ENCODE results near the gene PRKCB.
"Not testable (repeated sequence)": the region's sequence is repeated elsewhere in the genome, so short reads cannot be mapped to it uniquely, and the experiment has no call there.

The PRKCB gene

DNA sequence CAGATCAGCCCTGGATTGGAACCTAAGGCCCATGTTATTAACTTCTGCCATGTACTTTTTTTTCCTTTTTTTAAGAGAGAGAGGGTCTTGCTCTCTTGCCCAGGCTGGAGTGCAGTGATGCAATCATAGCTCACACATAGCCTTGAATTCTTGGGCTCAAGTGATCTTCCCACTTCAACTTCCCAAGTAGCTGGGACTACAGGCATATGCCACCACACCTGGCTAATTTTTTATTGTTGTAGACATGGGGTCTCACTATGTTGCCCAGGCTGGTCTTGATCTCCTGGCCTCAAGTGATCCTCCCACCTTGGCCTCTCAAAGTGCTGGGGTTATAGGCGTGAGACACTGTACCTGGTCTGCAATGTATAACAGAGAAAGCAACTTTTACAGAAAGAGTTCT lies 194.1 kb downstream of the PRKCB start:
- in situ Hi-C loops (cut with MboI; ENCODE audit: low sequenced_read_pairs) = not testable (repeated sequence)

GRCh38 chr16:24035127-24035842 lies 199.5 kb downstream of the PRKCB start:
- in situ Hi-C loops (cut with MboI; ENCODE audit: low sequenced_read_pairs) = no loop called here

DNA sequence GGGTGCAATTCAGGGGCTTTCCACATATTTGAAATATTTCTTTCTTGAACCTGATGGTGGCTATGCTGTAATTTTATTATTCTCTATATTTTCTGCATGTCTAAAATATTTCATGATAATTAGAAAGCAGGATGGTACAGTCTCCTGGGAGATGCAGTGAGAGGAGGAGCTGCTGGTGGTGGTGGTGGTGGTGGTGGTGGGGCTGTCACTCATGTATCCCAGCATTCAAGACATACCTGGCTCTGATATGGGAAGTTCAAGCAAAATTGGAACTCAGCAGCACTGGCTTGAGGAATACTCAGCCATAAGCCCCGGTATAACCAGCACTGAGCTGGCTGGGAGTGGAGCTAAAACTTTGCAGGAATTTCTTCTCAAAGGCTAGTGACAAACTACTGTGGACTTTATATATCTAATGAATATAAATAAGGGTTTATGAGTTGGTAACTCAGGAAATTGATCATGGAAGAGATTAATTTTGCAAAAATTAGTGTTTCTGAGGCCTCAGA lies 200.3 kb downstream of the PRKCB start:
- in situ Hi-C loops (cut with MboI; ENCODE audit: low sequenced_read_pairs) = no loop called here

DNA sequence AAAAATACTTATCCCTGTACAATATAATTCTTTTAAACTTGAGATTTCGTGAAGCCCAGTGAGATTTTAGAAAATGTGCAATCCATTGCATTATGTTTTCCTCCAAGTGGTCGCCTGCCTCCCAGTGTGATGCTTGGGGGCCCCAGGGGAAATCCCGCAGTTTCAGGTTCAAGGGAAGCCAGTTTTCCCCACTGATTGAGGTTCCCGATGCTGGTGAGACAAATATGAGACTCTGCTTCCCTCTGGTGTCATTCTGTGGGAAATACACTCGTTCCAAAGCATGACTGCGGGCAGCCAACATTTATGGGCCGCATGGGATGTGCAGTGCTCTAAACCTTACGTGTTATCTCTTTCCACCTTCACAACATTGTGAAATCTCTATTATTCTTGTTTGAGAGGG lies 200.8 kb downstream of the PRKCB start:
- in situ Hi-C loops (cut with MboI; ENCODE audit: low sequenced_read_pairs) = no loop called here

- in situ Hi-C loops (cut with MboI; ENCODE audit: low sequenced_read_pairs) = no loop called here
These were observed 201.6 kb downstream of the PRKCB start for GRCh38 chr16:24037335-24037734.

GRCh38 chr16:24041834-24042631 lies 206.2 kb downstream of the PRKCB start:
- in situ Hi-C loops (cut with MboI; ENCODE audit: low sequenced_read_pairs) = no loop called here

DNA sequence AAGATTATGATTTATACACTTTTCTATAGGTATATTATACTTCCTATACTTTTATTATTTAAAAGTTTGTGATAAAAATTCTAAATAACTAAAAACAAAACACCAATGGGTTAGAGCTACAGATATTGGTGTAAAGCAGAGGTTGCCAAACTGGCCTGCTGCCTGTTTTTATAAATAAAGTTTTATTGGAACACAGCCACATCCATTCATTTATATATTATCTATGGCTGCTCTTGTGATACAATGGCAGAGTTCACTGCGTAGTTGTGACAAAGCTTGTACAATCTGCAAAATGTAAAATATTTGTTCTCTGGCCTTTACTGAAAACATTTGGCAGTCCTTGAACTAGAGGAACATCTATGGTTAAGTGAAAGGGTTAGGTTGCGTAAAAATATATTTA lies 208.7 kb downstream of the PRKCB start:
- in situ Hi-C loops (cut with MboI; ENCODE audit: low sequenced_read_pairs) = no loop called here

DNA sequence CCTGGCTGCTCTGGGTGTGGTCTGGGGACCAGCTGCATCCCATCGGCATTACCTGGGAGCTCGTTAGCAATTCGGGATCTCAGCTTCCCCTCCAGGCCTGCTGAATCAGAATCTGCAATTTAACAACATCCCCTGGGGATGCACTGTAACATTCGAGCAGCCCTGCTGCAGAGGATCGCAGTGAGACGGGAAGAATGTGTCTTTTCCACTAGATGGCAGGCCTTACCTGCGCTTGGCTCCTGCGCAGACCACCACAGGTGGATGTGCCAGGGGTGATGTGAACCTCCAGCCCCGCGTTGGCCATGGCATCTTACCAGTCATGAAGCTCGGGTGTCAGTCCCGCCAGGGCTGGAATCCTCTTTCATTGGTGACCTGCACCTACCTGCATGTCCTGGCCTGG lies 209.9 kb downstream of the PRKCB start:
- in situ Hi-C loops (cut with MboI; ENCODE audit: low sequenced_read_pairs) = no loop called here

DNA sequence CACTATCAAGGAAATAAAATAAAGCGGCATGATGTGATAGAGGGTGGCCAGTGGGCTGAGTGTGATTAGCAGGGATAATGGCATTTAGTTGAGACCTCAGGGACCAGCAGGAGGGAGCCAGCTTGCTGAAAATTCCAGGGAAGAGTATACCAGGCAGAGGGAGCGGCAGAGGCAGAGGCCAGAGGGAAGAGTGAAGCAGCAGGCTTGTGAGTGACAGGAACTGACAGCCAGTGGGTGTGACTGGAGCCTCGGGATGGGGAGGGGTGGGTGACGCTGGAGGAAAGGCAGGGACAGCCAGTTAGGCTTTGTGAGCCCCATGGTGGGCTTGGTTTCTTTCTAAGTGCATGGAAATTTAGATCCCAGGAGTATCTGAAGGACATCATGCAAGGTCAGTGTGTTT lies 210.7 kb downstream of the PRKCB start:
- in situ Hi-C loops (cut with MboI; ENCODE audit: low sequenced_read_pairs) = no loop called here

DNA sequence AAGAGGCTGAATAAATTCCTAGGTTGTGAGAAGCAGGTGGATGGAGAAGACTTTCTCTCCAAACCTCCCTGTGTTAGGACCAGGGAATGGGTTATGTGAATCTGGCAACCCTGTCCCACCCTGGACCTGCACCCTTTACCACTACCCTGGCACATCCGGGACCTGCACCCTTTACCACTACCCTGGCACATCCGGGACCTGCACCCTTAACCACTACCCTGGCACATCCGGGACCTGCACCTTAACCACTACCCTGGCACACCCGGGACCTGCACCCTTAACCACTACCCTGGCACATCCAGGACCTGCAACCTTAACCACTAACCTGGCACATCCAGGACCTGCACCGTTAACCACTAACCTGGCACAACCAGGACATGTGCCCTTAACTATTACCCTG lies 213.3 kb downstream of the PRKCB start:
- in situ Hi-C loops (cut with MboI; ENCODE audit: low sequenced_read_pairs) = no loop called here

DNA sequence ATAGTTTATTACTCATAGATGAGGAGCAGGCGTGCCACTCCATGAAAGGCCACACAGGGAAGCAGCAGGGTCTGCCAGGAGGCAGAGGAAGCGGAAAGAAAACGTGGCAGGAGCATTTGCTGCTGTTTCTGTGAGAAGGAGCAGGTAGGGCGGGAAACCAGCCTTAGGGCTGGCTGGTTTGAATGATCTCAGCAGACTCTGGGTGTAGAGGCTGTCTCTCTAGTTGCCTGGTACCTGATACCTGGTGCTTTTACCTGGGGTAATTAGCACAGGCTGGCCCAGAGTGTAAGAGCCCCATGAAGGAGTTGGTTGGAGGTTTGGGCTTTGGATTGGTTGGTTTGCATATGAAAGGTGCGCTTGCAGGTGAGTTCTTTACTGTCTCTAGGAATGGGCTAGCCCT lies 215.3 kb downstream of the PRKCB start:
- in situ Hi-C loops (cut with MboI; ENCODE audit: low sequenced_read_pairs) = loop anchor here (10.0 kb wide), 1 partner anchor 444 kb away; no protein-coding TSS in a partner anchor

DNA sequence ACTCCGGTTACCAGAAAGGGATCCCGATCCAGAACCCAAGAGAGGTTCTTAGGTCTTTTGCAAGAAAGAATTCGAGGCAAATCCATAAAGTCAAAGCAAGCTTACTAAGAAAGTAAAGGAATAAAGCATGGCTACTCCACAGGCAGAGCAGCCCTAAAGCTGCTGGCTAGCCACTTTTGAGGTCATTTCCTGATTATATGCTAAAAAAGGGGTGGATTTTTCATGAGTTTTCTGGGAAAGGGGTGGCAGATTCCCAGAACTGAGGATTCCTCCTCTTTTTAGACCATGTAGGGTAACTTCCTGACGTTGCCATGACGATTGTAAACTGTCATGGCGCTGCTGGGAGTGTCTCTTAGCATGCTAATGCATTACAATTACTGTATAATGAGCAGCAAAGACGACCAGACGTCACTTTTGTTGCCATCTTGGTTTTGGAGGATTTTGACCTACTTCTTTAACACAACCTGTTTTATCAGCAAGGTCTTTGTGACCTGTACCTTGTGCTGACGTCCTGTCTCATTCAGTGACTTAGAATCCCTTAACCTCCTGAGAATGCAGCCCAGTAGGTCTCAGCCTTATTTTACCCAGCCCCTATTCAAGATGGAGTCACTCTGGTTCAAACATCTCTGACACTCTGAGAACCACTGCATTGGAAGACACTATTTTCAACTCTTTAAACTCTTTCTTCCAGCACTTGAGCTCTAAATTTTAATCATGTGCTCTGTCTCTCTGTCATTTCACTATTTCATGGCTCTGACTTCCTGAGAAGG lies 216.7 kb downstream of the PRKCB start:
- in situ Hi-C loops (cut with MboI; ENCODE audit: low sequenced_read_pairs) = loop anchor here (10.0 kb wide), 1 partner anchor 442 kb away; no protein-coding TSS in a partner anchor

DNA sequence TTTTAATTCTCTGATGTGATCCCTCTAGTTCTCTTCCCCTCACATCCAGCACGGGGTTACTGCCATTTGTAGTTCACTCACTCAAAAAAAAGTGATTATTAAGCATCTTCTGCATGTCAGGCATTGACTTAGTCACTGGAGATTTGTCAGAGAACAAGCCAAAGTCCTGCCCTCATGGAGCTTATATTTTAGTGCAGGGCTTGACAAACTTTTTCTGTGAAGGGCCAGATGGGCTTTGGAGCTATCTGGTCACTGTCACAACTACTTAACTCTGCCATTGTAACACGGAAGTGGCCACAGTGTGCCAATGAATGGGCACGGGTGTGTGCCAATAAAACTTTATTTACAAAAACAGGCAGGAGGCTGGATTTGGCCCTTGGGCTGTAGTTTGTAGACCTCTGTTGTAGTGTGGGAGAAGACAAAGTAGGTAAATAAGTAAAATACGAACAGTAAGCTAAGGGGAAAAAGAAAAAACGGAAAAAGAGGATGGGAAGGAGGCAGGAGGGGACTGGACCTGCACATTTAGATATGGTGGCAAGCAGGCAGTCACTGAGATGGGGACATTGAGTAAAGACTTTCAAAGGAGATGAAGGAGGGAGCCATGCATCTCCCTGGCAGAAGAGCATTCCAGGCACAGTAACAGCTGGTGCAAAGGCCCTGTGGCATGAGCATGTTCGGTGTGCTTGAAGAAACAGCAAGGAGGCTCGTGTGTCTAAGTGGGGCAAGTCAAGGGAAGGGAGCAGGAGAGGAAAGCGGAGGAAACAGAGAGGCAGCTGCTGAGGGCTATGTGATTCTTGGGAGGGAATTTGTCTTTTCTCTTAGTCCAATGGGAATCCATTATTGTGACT lies 217.5 kb downstream of the PRKCB start:
- in situ Hi-C loops (cut with MboI; ENCODE audit: low sequenced_read_pairs) = loop anchor here (10.0 kb wide), 1 partner anchor 441 kb away; no protein-coding TSS in a partner anchor

DNA sequence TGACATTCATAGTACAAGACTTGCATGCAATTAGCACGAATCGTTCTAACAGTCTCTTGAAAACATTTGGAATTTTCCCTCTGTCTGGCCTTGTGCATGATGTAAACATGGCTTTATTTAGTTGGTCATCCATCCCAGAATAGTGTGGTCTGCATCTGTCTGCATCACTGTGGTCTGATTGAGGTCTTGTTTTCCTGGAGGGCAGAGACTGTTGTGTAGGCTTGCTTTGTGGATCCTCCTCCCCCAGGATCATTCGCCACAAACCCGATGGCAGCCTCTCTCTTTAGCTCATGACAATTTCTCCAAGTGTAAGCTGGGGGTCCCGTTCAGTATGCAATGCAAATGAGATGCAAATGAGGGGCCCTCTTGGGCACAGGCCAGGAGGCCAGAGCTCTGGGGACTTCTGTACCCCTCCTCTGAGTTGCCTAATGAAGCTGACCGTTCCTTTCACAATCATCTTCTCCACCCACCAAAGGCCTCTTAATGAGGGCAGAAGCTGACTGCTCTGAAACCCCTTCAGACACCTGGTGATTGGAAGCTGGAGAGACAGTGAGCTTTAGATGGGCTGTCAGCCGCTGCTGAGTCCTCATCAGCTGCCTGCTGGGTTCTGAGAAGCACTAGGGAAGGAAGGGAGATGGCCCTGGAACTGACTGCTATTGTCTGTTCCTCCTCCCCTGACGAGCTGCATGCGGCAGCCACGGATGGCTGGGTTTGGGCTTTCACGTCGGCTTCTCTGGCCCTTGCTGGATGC lies 219.1 kb downstream of the PRKCB start:
- in situ Hi-C loops (cut with MboI; ENCODE audit: low sequenced_read_pairs) = loop anchor here (10.0 kb wide), 1 partner anchor 440 kb away; no protein-coding TSS in a partner anchor

DNA sequence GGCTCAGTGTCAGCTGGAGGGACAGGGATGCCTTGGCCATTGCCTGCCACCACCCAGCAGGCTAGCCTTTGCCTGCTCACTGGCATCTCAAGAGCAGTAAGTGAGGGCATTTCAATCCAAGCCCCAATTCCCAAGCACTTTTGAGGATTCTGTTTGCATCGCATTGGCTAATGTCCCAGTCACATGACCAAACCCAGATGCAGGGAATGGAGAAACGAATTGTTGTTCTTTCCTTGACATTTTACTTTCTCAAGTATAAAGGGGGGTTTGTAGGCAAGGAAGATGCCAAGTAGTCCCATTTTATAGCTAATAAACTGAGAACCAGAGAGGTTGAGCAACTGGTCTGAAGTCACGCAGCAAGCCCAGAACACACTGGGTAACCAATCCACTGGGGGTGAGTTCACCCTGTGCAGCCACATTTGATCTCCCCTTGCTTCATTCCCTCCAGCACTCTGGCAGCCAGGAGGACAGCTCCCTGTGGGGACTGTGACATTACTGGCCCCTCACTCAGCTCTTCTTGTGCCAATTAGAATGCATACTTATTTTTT lies 226.6 kb downstream of the PRKCB start:
- in situ Hi-C loops (cut with MboI; ENCODE audit: low sequenced_read_pairs) = no loop called here

DNA sequence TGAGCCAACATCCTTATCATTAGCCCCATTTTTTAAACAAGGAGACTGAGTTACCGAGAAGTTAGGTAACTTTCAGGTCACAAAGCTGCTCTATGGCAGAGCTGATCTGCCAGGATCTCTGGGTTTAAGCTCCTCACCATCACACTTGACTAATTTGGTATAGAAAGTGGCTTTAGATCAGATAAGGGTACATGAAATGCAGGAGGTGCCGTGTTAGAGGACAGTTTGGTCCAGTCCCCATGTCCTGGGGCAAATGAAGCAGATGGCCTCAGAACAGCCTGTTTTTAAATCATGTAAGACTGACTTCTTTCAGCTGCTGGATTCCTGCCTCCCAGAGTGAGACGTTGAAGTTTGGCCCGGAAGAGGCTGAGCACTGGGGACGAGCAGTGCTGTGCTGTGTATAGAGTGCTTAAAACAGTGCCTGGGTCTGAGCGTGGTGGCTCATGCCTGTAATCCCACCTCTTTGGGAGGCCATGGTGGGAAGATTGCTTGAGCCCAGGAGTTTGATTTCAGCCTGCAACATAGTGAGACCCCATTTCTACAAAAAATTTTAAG lies 233.3 kb downstream of the PRKCB start:
- in situ Hi-C loops (cut with MboI; ENCODE audit: low sequenced_read_pairs) = no loop called here

GRCh38 chr16:24070851-24071250 lies 235.1 kb downstream of the PRKCB start:
- in situ Hi-C loops (cut with MboI; ENCODE audit: low sequenced_read_pairs) = no loop called here

DNA sequence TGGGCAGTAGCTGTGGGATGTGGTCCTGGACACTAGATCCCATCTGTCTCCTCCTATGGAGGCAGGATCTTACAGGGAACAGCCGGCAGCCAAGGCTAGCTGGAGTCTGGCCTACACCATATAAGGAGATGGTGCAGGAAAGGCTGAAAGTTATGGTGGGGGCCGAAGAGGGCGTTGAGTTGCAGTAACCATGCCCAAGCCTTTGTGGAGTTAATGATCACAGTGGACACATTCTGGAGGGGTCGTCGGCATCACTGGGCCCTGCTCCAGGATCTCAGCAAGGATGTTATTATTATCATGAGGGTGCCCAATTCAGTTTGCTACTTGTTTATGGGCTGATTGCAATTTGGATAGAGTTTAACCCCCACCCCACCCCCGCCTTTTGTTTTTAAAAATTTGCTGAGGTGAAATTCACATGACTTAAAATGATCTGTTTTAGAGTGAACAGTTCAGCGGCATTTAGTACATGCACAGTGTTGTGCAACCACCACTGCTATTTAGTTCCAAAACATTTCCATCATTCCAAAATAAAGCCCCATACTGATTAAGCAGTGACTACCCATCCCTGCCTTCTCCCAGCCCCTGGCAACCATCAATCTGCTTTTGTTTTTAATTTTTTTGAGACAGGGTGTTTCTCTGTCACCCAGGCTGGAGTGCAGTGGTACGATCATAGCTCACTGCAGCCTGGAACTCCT lies 236.0 kb downstream of the PRKCB start:
- in situ Hi-C loops (cut with MboI; ENCODE audit: low sequenced_read_pairs) = no loop called here

Data from HL-60/S4 (cell line).